Rectal smooth muscle tissue (tissue), 1 donor: ENCODE measurements around the gene OSBPL2.

Source experiments
- H3K27ac ChIP-seq: one replicate; pipeline ENCODE4 v1.7.0; 2013; ENCODE audit warnings: low read depth, low read length, inconsistent platforms
- H3K27me3 ChIP-seq: one replicate; pipeline ENCODE4 v1.7.0; 2013; ENCODE audit warnings: low read length; ENCODE audit not compliant: control insufficient read depth, insufficient read depth
- H3K36me3 ChIP-seq: one replicate; pipeline ENCODE4 v1.7.0; 2013; ENCODE audit warnings: low read length; ENCODE audit not compliant: control insufficient read depth, insufficient read depth
- H3K4me1 ChIP-seq: one replicate; pipeline ENCODE4 v1.7.0; 2013; ENCODE audit warnings: low read length; ENCODE audit not compliant: control insufficient read depth, insufficient read depth
- H3K4me3 ChIP-seq: one replicate; pipeline ENCODE4 v1.7.0; 2013; ENCODE audit warnings: low read length
- H3K9ac ChIP-seq: one replicate; pipeline ENCODE4 v1.7.0; 2013; ENCODE audit warnings: low read length

The OSBPL2 gene

GRCh38 chr20:62298577-62299249, 60.4 kb downstream of the OSBPL2 start:
- no peak overlapping the region for H3K27ac ChIP-seq
- H3K27me3 ChIP-seq: no peaks in the 10 kb centered on the region
- peaks cover 23% of the 10 kb centered on the region for H3K36me3 ChIP-seq
- peaks cover 1% of the 10 kb centered on the region for H3K4me1 ChIP-seq
- no peak overlapping the region for H3K4me3 ChIP-seq
- H3K9ac ChIP-seq: no peak overlapping the region

- Histone ChIP-seq H3K4me1 (peaks cover 9% of the 10 kb centered on the region), H3K27ac (no peak overlapping the region), H3K9ac (no peak overlapping the region)
Measured at GRCh38 chr20:62299666-62300236, 61.4 kb downstream of the OSBPL2 start.

GRCh38 chr20:62300319-62300718, 62.0 kb downstream of the OSBPL2 start:
- Histone ChIP-seq H3K9ac (no peak overlapping the region), H3K27me3 (no peaks in the 10 kb centered on the region), H3K27ac (no peak overlapping the region), H3K36me3 (peaks cover 22% of the 10 kb centered on the region), H3K4me3 (no peak overlapping the region), H3K4me1 (peaks cover 9% of the 10 kb centered on the region)

More at GRCh38 chr20:62299666-62300236, 61.4 kb downstream of the OSBPL2 start:
- peaks cover 20% of the 10 kb centered on the region for H3K36me3 ChIP-seq
- no peak overlapping the region for H3K4me3 ChIP-seq
- no peaks in the 10 kb centered on the region for H3K27me3 ChIP-seq

- no peak overlapping the region for H3K4me3 ChIP-seq
- peaks cover 19% of the 10 kb centered on the region for H3K36me3 ChIP-seq
- H3K9ac ChIP-seq: no peak overlapping the region
- H3K27ac ChIP-seq: no peak overlapping the region
- no peaks in the 10 kb centered on the region for H3K27me3 ChIP-seq
- H3K4me1 ChIP-seq: peaks cover 9% of the 10 kb centered on the region
Measured at GRCh38 chr20:62301111-62301668, 62.9 kb downstream of the OSBPL2 start.

GRCh38 chr20:62301773-62302340, 63.5 kb downstream of the OSBPL2 start:
- Histone ChIP-seq H3K27ac (peak overlapping the region; percentile 94), H3K27me3 (no peaks in the 10 kb centered on the region), H3K4me1 (peaks cover 9% of the 10 kb centered on the region), H3K9ac (peak overlapping the region; percentile 50), H3K4me3 (peak overlapping the region; percentile 88), H3K36me3 (peaks cover 17% of the 10 kb centered on the region)

GRCh38 chr20:62302341-62303061, 64.2 kb downstream of the OSBPL2 start, which contains the start of gene ADRM1:
Gene ADRM1 (plus strand): TSS chr20:62302997. CDS start chr20:62303569, 572 bp downstream.
- H3K36me3 ChIP-seq: peaks cover 21% of the 10 kb centered on the region
- H3K4me1 ChIP-seq: peaks cover 9% of the 10 kb centered on the region
- no peaks in the 10 kb centered on the region for H3K27me3 ChIP-seq
- H3K4me3 ChIP-seq: peak within 1 kb of the TSS; percentile 88
- H3K9ac ChIP-seq: peak within 1 kb of the TSS; percentile 50
- peak within 1 kb of the TSS; percentile 94 for H3K27ac ChIP-seq

- Histone ChIP-seq H3K9ac (peak overlapping the region; percentile 49), H3K27me3 (no peaks in the 10 kb centered on the region), H3K36me3 (peaks cover 25% of the 10 kb centered on the region), H3K27ac (peak overlapping the region; percentile 76), H3K4me1 (peaks cover 9% of the 10 kb centered on the region), H3K4me3 (peak overlapping the region; percentile 68)
Measured at GRCh38 chr20:62303062-62303339, 64.7 kb downstream of the OSBPL2 start.

- peak overlapping the region; percentile 49 for H3K9ac ChIP-seq
- H3K36me3 ChIP-seq: peaks cover 31% of the 10 kb centered on the region
- H3K27me3 ChIP-seq: no peaks in the 10 kb centered on the region
- peaks cover 9% of the 10 kb centered on the region for H3K4me1 ChIP-seq
- H3K4me3 ChIP-seq: peak overlapping the region; percentile 68
- peak overlapping the region; percentile 76 for H3K27ac ChIP-seq
Measured at GRCh38 chr20:62303340-62304226, 65.3 kb downstream of the OSBPL2 start.

GRCh38 chr20:62304331-62305148, 66.2 kb downstream of the OSBPL2 start:
- Histone ChIP-seq H3K27ac (peak overlapping the region; percentile 76), H3K4me3 (peak overlapping the region; percentile 68), H3K27me3 (no peaks in the 10 kb centered on the region), H3K4me1 (peaks cover 9% of the 10 kb centered on the region), H3K36me3 (peaks cover 32% of the 10 kb centered on the region), H3K9ac (no peak overlapping the region)

- H3K9ac ChIP-seq: no peak overlapping the region
- H3K4me1 ChIP-seq: peaks cover 9% of the 10 kb centered on the region
- H3K4me3 ChIP-seq: peak overlapping the region; percentile 68
- no peaks in the 10 kb centered on the region for H3K27me3 ChIP-seq
- peaks cover 37% of the 10 kb centered on the region for H3K36me3 ChIP-seq
- H3K27ac ChIP-seq: peak overlapping the region; percentile 7
Measured at GRCh38 chr20:62305149-62305764, 66.9 kb downstream of the OSBPL2 start.
